Neuronal stem cell (in vitro differentiated cells): ENCODE results near the gene ZNF662.

Experiments
- DNase-seq: peaks from one replicate; pipeline ENCODE4 v3.0.0-alpha.2; 2013; ENCODE audit warnings: low spot score
- H2AFZ ChIP-seq: one replicate; pipeline ENCODE4 v1.6.1; 2013; ENCODE audit warnings: mild to moderate bottlenecking, low read length, inconsistent platforms
- H2AK5ac ChIP-seq: 2 replicates; pipeline ENCODE4 v1.6.1; 2013; ENCODE audit warnings: low read depth, mild to moderate bottlenecking, inconsistent platforms, low read length, moderate library complexity, mixed read lengths
- H2BK120ac ChIP-seq: 2 replicates; pipeline ENCODE4 v1.6.1; 2013; ENCODE audit warnings: low read depth, mild to moderate bottlenecking, inconsistent platforms, low read length, moderate library complexity, mixed read lengths
- H2BK12ac ChIP-seq: one replicate; pipeline ENCODE4 v1.6.1; 2013; ENCODE audit warnings: low read length, inconsistent platforms
- H2BK15ac ChIP-seq: 2 replicates; pipeline ENCODE4 v1.6.1; 2013; ENCODE audit warnings: mild to moderate bottlenecking, low read length, inconsistent platforms, mixed read lengths
- H2BK5ac ChIP-seq: one replicate; pipeline ENCODE4 v1.6.1; 2013; ENCODE audit warnings: inconsistent platforms, mild to moderate bottlenecking, low read length, moderate library complexity
- H3K14ac ChIP-seq: one replicate; pipeline ENCODE4 v1.6.1; 2013; ENCODE audit warnings: low read length, inconsistent platforms
- H3K18ac ChIP-seq: 2 replicates; pipeline ENCODE4 v1.6.1; 2013; ENCODE audit warnings: low read length, inconsistent platforms
- H3K23ac ChIP-seq: 2 replicates; pipeline ENCODE4 v1.6.1; 2013; ENCODE audit warnings: low read depth, mild to moderate bottlenecking, mixed read lengths, low read length, inconsistent platforms; ENCODE audit not compliant: poor library complexity
- H3K27ac ChIP-seq: replicated peaks from 3 replicates; pipeline ENCODE4 v1.5.1; 2013; ENCODE audit warnings: low read length, inconsistent platforms
- H3K27me3 ChIP-seq, 3 experiments: 2 replicates each; pipeline ENCODE4 v1.6.1; 2013; ENCODE audit warnings: low read length in 3 of 3, mild to moderate bottlenecking in 2 of 3, inconsistent platforms in 1 of 3, low read depth in 1 of 3, mixed read lengths in 1 of 3, moderate library complexity in 1 of 3; ENCODE audit not compliant: control insufficient read depth in 3 of 3, insufficient read depth in 3 of 3
- H3K36me3 ChIP-seq, 2 donors: replicated peaks in 1 of 2; 2 replicates each; pipeline ENCODE4 v1.6.1; 2013; ENCODE audit warnings: low read length in 2 of 2; ENCODE audit not compliant: control insufficient read depth in 2 of 2, insufficient read depth in 2 of 2
- H3K4ac ChIP-seq: 2 replicates; pipeline ENCODE4 v1.6.1; 2013; ENCODE audit warnings: inconsistent platforms, mild to moderate bottlenecking, low read length, moderate library complexity
- H3K4me1 ChIP-seq, 2 donors: 1 replicate in 1 of 2; 2 replicates in 1 of 2; pipeline ENCODE4 v1.6.1; 2013; ENCODE audit warnings: low read length in 2 of 2, low read depth in 1 of 2; ENCODE audit not compliant: control insufficient read depth in 2 of 2, insufficient read depth in 1 of 2
- H3K4me2 ChIP-seq: one replicate; pipeline ENCODE4 v1.6.1; 2013; ENCODE audit warnings: mild to moderate bottlenecking, low read length, inconsistent platforms; ENCODE audit not compliant: insufficient read depth, poor library complexity, severe bottlenecking
- H3K4me3 ChIP-seq, 2 donors: 2 replicates each; pipeline ENCODE4 v1.5.1; 2013; ENCODE audit warnings: low read length in 2 of 2, mild to moderate bottlenecking in 2 of 2, inconsistent platforms in 1 of 2, moderate library complexity in 1 of 2
- H3K79me1 ChIP-seq: one replicate; pipeline ENCODE4 v1.6.1; 2013; ENCODE audit warnings: low read depth, mild to moderate bottlenecking, inconsistent platforms, low read length, moderate library complexity
- H3K9ac ChIP-seq: one replicate; pipeline ENCODE4 v1.6.1; 2013; ENCODE audit warnings: mild to moderate bottlenecking, low read depth, low read length, inconsistent platforms; ENCODE audit not compliant: poor library complexity
- H3K9me3 ChIP-seq, 2 donors: replicated peaks in 1 of 2; 2 replicates each; pipeline versions ENCODE3 to v1.6.1; 2013; ENCODE audit warnings: low read length in 2 of 2, mild to moderate bottlenecking in 2 of 2, inconsistent platforms in 1 of 2, low read depth in 1 of 2, mixed read lengths in 1 of 2, moderate library complexity in 1 of 2; ENCODE audit not compliant: control insufficient read depth in 2 of 2, insufficient read depth in 1 of 2
- H4K8ac ChIP-seq: one replicate; pipeline ENCODE4 v1.6.1; 2013; ENCODE audit warnings: low read depth, mild to moderate bottlenecking, inconsistent platforms, low read length, moderate library complexity
- H4K91ac ChIP-seq: one replicate; pipeline ENCODE4 v1.6.1; 2013; ENCODE audit warnings: low read length, low read depth, mild to moderate bottlenecking, inconsistent platforms; ENCODE audit not compliant: poor library complexity
- WGBS, 2 donors: extraction: QIAGEN DNeasy Blood & Tissue Kit; methylation state at CpG; one replicate each; pipeline ENCODE4 v1.1.7; 2013; ENCODE audit warnings: missing lambda C conversion rate in 2 of 2, mixed read lengths in 1 of 2; ENCODE audit not compliant: insufficient read length in 2 of 2, insufficient replicate concordance in 1 of 2; ENCODE audit errors: extremely low coverage in 2 of 2; 5-methylcytosine and 5-hydroxymethylcytosine counted together

Gene ZNF662

GRCh38 chr3:42902257-42902656, 3.7 kb upstream of the ZNF662 start:
- H3K4me1 ChIP-seq, result peaks cover 0 to 4% of the 10 kb centered on the region in 2 donors
- H2BK15ac ChIP-seq, result no peak overlapping the region
- no peak overlapping the region for H2BK5ac ChIP-seq
- H4K91ac ChIP-seq, result no peak overlapping the region
- WGBS, 2 donors, result no CpG with 5 or more reads among the region's 2 CpGs
- no peaks in the 10 kb centered on the region for H3K36me3 ChIP-seq
- no peak overlapping the region for H3K4me2 ChIP-seq
- no peak overlapping the region for H3K14ac ChIP-seq
- no peaks in the 10 kb centered on the region for H3K27me3 ChIP-seq
- H3K23ac ChIP-seq, result no peak overlapping the region
- H2BK12ac ChIP-seq, result no peak overlapping the region
- no peak overlapping the region for H3K9ac ChIP-seq
- H2AFZ ChIP-seq, result no peak overlapping the region
- DNase-seq, result no peak
- H2AK5ac ChIP-seq, result no peak overlapping the region
- H3K4me3 ChIP-seq, result no peak overlapping the region
- H3K9me3 ChIP-seq, result peaks cover 0 to 4% of the 10 kb centered on the region in 2 donors
- H4K8ac ChIP-seq, result no peak overlapping the region
- no peak overlapping the region for H3K4ac ChIP-seq
- no peak overlapping the region for H2BK120ac ChIP-seq
- no peak overlapping the region for H3K27ac ChIP-seq
- H3K79me1 ChIP-seq, result no peaks in the 10 kb centered on the region
- H3K18ac ChIP-seq, result no peak overlapping the region

GRCh38 chr3:42904076-42904475, 1.9 kb upstream of the ZNF662 start:
- H2BK12ac ChIP-seq, result no peak overlapping the region
- no peak overlapping the region for H4K8ac ChIP-seq
- WGBS, 2 donors, result no CpG with 5 or more reads among the region's 1 CpG
- no peak overlapping the region for H3K14ac ChIP-seq
- H3K36me3 ChIP-seq, result no peaks in the 10 kb centered on the region
- H3K4me2 ChIP-seq, result no peak overlapping the region
- H3K79me1 ChIP-seq, result no peaks in the 10 kb centered on the region
- H2AK5ac ChIP-seq, result no peak overlapping the region
- no peak overlapping the region for H4K91ac ChIP-seq
- no peak overlapping the region for H3K9ac ChIP-seq
- DNase-seq, result no peak
- H3K4me3 ChIP-seq, result no peak overlapping the region
- no peak overlapping the region for H2BK5ac ChIP-seq
- no peak overlapping the region for H3K18ac ChIP-seq
- no peak overlapping the region for H2BK15ac ChIP-seq
- peaks cover 0 to 4% of the 10 kb centered on the region in 2 donors for H3K4me1 ChIP-seq
- no peak overlapping the region for H3K23ac ChIP-seq
- peaks cover 0 to 4% of the 10 kb centered on the region in 2 donors for H3K9me3 ChIP-seq
- no peaks in the 10 kb centered on the region for H3K27me3 ChIP-seq
- no peak overlapping the region for H3K27ac ChIP-seq
- no peak overlapping the region for H3K4ac ChIP-seq
- H2AFZ ChIP-seq, result no peak overlapping the region
- H2BK120ac ChIP-seq, result no peak overlapping the region

- Histone ChIP-seq H4K91ac (no peak overlapping the region), H3K23ac (no peak overlapping the region), H2AK5ac (no peak overlapping the region), H2AFZ (no peak overlapping the region), H2BK5ac (no peak overlapping the region), H3K27ac (no peak overlapping the region), H2BK12ac (no peak overlapping the region), H3K18ac (no peak overlapping the region), H2BK120ac (no peak overlapping the region), H3K9ac (no peak overlapping the region), H3K27me3 (no peaks in the 10 kb centered on the region), H4K8ac (no peak overlapping the region), H3K79me1 (no peaks in the 10 kb centered on the region), H3K14ac (no peak overlapping the region), H3K4me1 (peaks cover 0 to 4% of the 10 kb centered on the region in 2 donors), H3K36me3 (no peaks in the 10 kb centered on the region), H3K4me3 (no peak overlapping the region), H3K9me3 (peaks cover 0 to 2% of the 10 kb centered on the region in 2 donors), H2BK15ac (peak overlapping the region; percentile 17), H3K4ac (no peak overlapping the region), H3K4me2 (no peak overlapping the region)
- WGBS, 2 donors, result no CpG with 5 or more reads among the region's 12 CpGs
- no peak for DNase-seq
Measured at GRCh38 chr3:42905740-42906069, 237 bp upstream of the ZNF662 start.

GRCh38 chr3:42906848-42907183, 874 bp downstream of the ZNF662 start:
- no peaks in the 10 kb centered on the region for H3K27me3 ChIP-seq
- H3K36me3 ChIP-seq, result no peaks in the 10 kb centered on the region
- no peak overlapping the region for H3K4me3 ChIP-seq
- H3K4me2 ChIP-seq, result no peak overlapping the region
- H3K9me3 ChIP-seq, result peaks cover 0 to 2% of the 10 kb centered on the region in 2 donors
- H3K27ac ChIP-seq, result no peak overlapping the region
- H3K4ac ChIP-seq, result no peak overlapping the region
- peaks cover 0 to 4% of the 10 kb centered on the region in 2 donors for H3K4me1 ChIP-seq
- no peak overlapping the region for H3K9ac ChIP-seq
- H2BK12ac ChIP-seq, result no peak overlapping the region
- H4K8ac ChIP-seq, result no peak overlapping the region
- DNase-seq, result no peak
- H2BK5ac ChIP-seq, result no peak overlapping the region
- H2BK120ac ChIP-seq, result no peak overlapping the region
- no peak overlapping the region for H2AK5ac ChIP-seq
- H2AFZ ChIP-seq, result no peak overlapping the region
- no peaks in the 10 kb centered on the region for H3K79me1 ChIP-seq
- no CpG with 5 or more reads among the region's 4 CpGs for WGBS, 2 donors
- H2BK15ac ChIP-seq, result no peak overlapping the region
- no peak overlapping the region for H3K23ac ChIP-seq
- no peak overlapping the region for H4K91ac ChIP-seq
- no peak overlapping the region for H3K14ac ChIP-seq
- no peak overlapping the region for H3K18ac ChIP-seq
